HCT116 (cell line): ENCODE measurements around the gene ADGRD1. TPM values are rescaled to one million over a fixed set of nuclear protein-coding genes. Genes with fewer than 3 reads are reported as not detected.

Experiments used
- ATAC-seq: fragments of 200-7000 bp; cut with Tn5 transposase; 2 replicates; pipeline ENCODE4 v1.9.1; 2020; ENCODE audit warnings: mild to moderate bottlenecking, moderate library complexity
- BruUV-seq: library from RNA; stranded (reverse); fragments of 400-500 nt; replicated peaks from 2 replicates; lab custom pipeline; 2021; lab: Mats Ljungman, UMichigan
- CTCF ChIA-PET: fragments of 300-600 bp; sonication (Branson Sonifier 250); formaldehyde crosslinking; loops from one replicate; lab custom pipeline; 2021; ENCODE audit warnings: antibody characterized with exemption; lab: Charles Lee
- POLR2A ChIA-PET: fragments of 300-600, 350-600 bp; sonication (Branson Sonifier 250); formaldehyde crosslinking; loops from one replicate; lab custom pipeline; 2021; ENCODE audit warnings: antibody characterized with exemption; lab: Charles Lee
- RAD21 ChIA-PET, 2 experiments: fragments of 300-600 bp; sonication (Branson Sonifier 250); formaldehyde crosslinking; loops; one replicate each; lab custom pipeline; 2023; ENCODE audit warnings: low total read pairs in 2 of 2; ENCODE audit not compliant: uncharacterized antibody in 2 of 2, unreplicated experiment in 2 of 2, low non-redundant PET in 1 of 2; lab: Charles Lee
- DNase-seq: peaks from one replicate; pipeline ENCODE4 v3.0.0-alpha.2; 2010; ENCODE audit warnings: low read depth, low spot score
- H2AFZ ChIP-seq: fragments of 200-600 bp; shearing (Covaris generic), sonication (generic); 2 replicates; pipeline ENCODE4 v1.6.1; 2017; ENCODE audit warnings: low read depth, mixed run types, mixed read lengths, antibody characterized with exemption, low read length; ENCODE audit not compliant: poor library complexity, severe bottlenecking
- H3K27ac ChIP-seq: 2 replicates; pipeline ENCODE4 v1.5.1; 2012; ENCODE audit warnings: low read depth, low read length
- H3K27me3 ChIP-seq: fragments of 200-600 bp; sonication (generic); 2 replicates; pipeline ENCODE4 v1.6.1; 2016; ENCODE audit warnings: mixed run types, low read length, mixed read lengths; ENCODE audit not compliant: insufficient read depth
- H3K36me3 ChIP-seq, 2 experiments: fragments of 200-500 bp in 1 of 2; fragments of 200-600 bp in 1 of 2; sonication (Bioruptor generic) in 1 of 2; sonication (generic) in 1 of 2; 2 replicates each; pipeline versions ENCODE4 v1.5.1 to v1.6.1; 2014 to 2016; ENCODE audit warnings: low read length in 2 of 2, inconsistent platforms in 1 of 2, mixed read lengths in 1 of 2, mixed run types in 1 of 2; ENCODE audit not compliant: insufficient read depth in 2 of 2, control insufficient read depth in 1 of 2
- H3K4me1 ChIP-seq, 2 experiments: fragments of 200-600 bp in 1 of 2; sonication (generic) in 1 of 2; 2 replicates each; pipeline versions ENCODE4 v1.5.1 to v1.6.1; 2012 to 2017; ENCODE audit warnings: low read length in 2 of 2, inconsistent platforms in 1 of 2, mild to moderate bottlenecking in 1 of 2, mixed read lengths in 1 of 2, mixed run types in 1 of 2, moderate library complexity in 1 of 2; ENCODE audit not compliant: insufficient read depth in 2 of 2, control insufficient read depth in 1 of 2
- H3K4me2 ChIP-seq: fragments of 200-600 bp; sonication (generic); 2 replicates; pipeline ENCODE4 v1.6.1; 2017; ENCODE audit warnings: mixed run types, low read length, mixed read lengths
- H3K4me3 ChIP-seq, 2 experiments: fragments of 200-600 bp in 1 of 2; sonication (generic) in 1 of 2; replicated peaks in 1 of 2; 2 replicates each; pipeline ENCODE4 v1.5.1; 2011 to 2016; ENCODE audit warnings: low read length in 2 of 2, control low read depth in 1 of 2, low read depth in 1 of 2, mild to moderate bottlenecking in 1 of 2, mixed read lengths in 1 of 2, mixed run types in 1 of 2
- H3K79me2 ChIP-seq: fragments of 200-600 bp; sonication (generic); 2 replicates; pipeline ENCODE4 v1.6.1; 2017; ENCODE audit warnings: mild to moderate bottlenecking, mixed run types, low read length, moderate library complexity, mixed read lengths; ENCODE audit not compliant: insufficient read depth
- H3K9ac ChIP-seq: fragments of 200-600 bp; sonication (generic); 2 replicates; pipeline ENCODE4 v1.6.1; 2016; ENCODE audit warnings: low read length, mixed read lengths
- H3K9me2 ChIP-seq: fragments of 200-600 bp; sonication (generic), shearing (Covaris generic); 2 replicates; pipeline ENCODE4 v1.6.1; 2017; ENCODE audit warnings: mixed run types, mild to moderate bottlenecking, moderate library complexity; ENCODE audit not compliant: insufficient read depth
- H3K9me3 ChIP-seq, 2 experiments: fragments of 200-500 bp in 1 of 2; fragments of 200-600 bp in 1 of 2; sonication (Bioruptor generic) in 1 of 2; sonication (generic) in 1 of 2; 2 replicates each; pipeline ENCODE4 v1.6.1; 2014 to 2017; ENCODE audit warnings: low read length in 2 of 2, mixed read lengths in 2 of 2, inconsistent platforms in 1 of 2, low read depth in 1 of 2, mild to moderate bottlenecking in 1 of 2, mixed run types in 1 of 2, moderate library complexity in 1 of 2; ENCODE audit not compliant: control insufficient read depth in 1 of 2, insufficient read depth in 1 of 2
- H4K20me1 ChIP-seq: fragments of 200-600 bp; sonication (generic), shearing (Covaris generic); 2 replicates; pipeline ENCODE4 v1.6.1; 2017; ENCODE audit warnings: mixed run types, mild to moderate bottlenecking, moderate library complexity; ENCODE audit not compliant: insufficient read depth
- CBX3 ChIP-seq: IDR thresholded peaks from 2 replicates; pipeline ENCODE4 v1.6.1; 2012; ENCODE audit warnings: low read depth
- CEBPB ChIP-seq: IDR thresholded peaks from 2 replicates; pipeline ENCODE4 v1.6.1; 2012; ENCODE audit warnings: low read depth
- EGR1 ChIP-seq: IDR thresholded peaks from 2 replicates; pipeline ENCODE4 v1.6.1; 2012; ENCODE audit warnings: low read depth
- ELF1 ChIP-seq: IDR thresholded peaks from 2 replicates; pipeline ENCODE4 v1.6.1; 2012; ENCODE audit warnings: low read depth, borderline replicate concordance
- EZH2phosphoT487 ChIP-seq: fragments of 200-600 bp; IDR thresholded peaks from 2 replicates; pipeline ENCODE4 v1.6.1; 2018; ENCODE audit warnings: antibody characterized with exemption, borderline replicate concordance
- FOSL1 ChIP-seq: IDR thresholded peaks from 2 replicates; pipeline ENCODE4 v1.6.1; 2012; ENCODE audit warnings: low read depth
- JUND ChIP-seq: IDR thresholded peaks from 2 replicates; pipeline ENCODE4 v1.6.1; 2012
- MAX ChIP-seq: IDR thresholded peaks from 2 replicates; pipeline ENCODE4 v1.6.1; 2012
- POLR2AphosphoS5 ChIP-seq: IDR thresholded peaks from 2 replicates; pipeline ENCODE4 v1.6.1; 2011; ENCODE audit warnings: mild to moderate bottlenecking, low read depth, low read length, moderate library complexity
- RAD21 ChIP-seq: IDR thresholded peaks from 2 replicates; pipeline ENCODE4 v1.6.1; 2012; ENCODE audit warnings: low read depth, mild to moderate bottlenecking
- REST ChIP-seq: IDR thresholded peaks from 2 replicates; pipeline ENCODE4 v1.6.1; 2012; ENCODE audit warnings: low read depth
- SIN3A ChIP-seq: IDR thresholded peaks from 2 replicates; pipeline ENCODE4 v1.6.1; 2012; ENCODE audit warnings: low read depth
- SP1 ChIP-seq: IDR thresholded peaks from 2 replicates; pipeline ENCODE4 v1.6.1; 2012; ENCODE audit warnings: low read depth
- TCF7L2 ChIP-seq: IDR thresholded peaks from 2 replicates; pipeline ENCODE4 v1.7.0; 2011; ENCODE audit warnings: borderline replicate concordance, inconsistent platforms; ENCODE audit not compliant: insufficient read depth, insufficient read length; ENCODE audit errors: extremely low read depth
- YY1 ChIP-seq: IDR thresholded peaks from 2 replicates; pipeline ENCODE4 v1.6.1; 2011; ENCODE audit warnings: low read length, low read depth, moderate library complexity, mild to moderate bottlenecking; ENCODE audit not compliant: insufficient replicate concordance; ENCODE audit errors: extremely low read depth
- ZBTB33 ChIP-seq: IDR thresholded peaks from 2 replicates; pipeline ENCODE4 v1.6.1; 2011; ENCODE audit warnings: mild to moderate bottlenecking, low read length, moderate library complexity; ENCODE audit not compliant: insufficient replicate concordance; ENCODE audit errors: extremely low read depth
- ZFX ChIP-seq: fragments of 450-650 bp; IDR thresholded peaks from 2 replicates; pipeline ENCODE4 v1.6.1; 2017
- intact Hi-C: fragments of 100-400 bp; cut with micrococcal nuclease; formaldehyde crosslinking; loops from 2 replicates; pipeline ENCODE4 v1.10.0; 2022
- total RNA-seq: library from RNA; stranded (reverse); gene quantifications from one replicate; pipeline ENCODE4 v1.2.1, GENCODE V29; 2021; ENCODE audit not compliant: unreplicated experiment

Gene ADGRD1
- total RNA-seq, 1 experiment from 2014 or later, result 0.44 TPM

- no peak for TF ChIP-seq REST
- no peak for TF ChIP-seq MAX
These were observed 192.5 kb downstream of the ADGRD1 start (continued) for GRCh38 chr12:131146173-131146675.

GRCh38 chr12:131147293-131147692 is 193.6 kb downstream of the ADGRD1 start:
- Histone ChIP-seq H3K36me3 (no peaks in the 10 kb centered on the region), H3K79me2 (no peaks in the 10 kb centered on the region), H3K9me3 (no peaks in the 10 kb centered on the region), H2AFZ (no peak overlapping the region), H3K27me3 (peaks cover 23% of the 10 kb centered on the region), H3K4me2 (no peak overlapping the region), H3K9me2 (no peaks in the 10 kb centered on the region), H3K27ac (no peak overlapping the region), H3K4me3 (no peak overlapping the region), H3K9ac (no peak overlapping the region), H4K20me1 (no peaks in the 10 kb centered on the region; the same call in 1 of the 2 replicates), H3K4me1 (no peaks in the 10 kb centered on the region)
- ATAC-seq (no peak), DNase-seq (no peak)
- ChIA-PET POLR2A (no interaction called here), RAD21 (no interaction called here), CTCF (no interaction called here)
- intact Hi-C loops, result no loop called here
- BruUV-seq, result no TSS peak
- TF ChIP-seq YY1 (no peak), SP1 (no peak), ZBTB33 (no peak), FOSL1 (no peak), RAD21 (no peak), ELF1 (no peak), JUND (no peak), CEBPB (no peak), CBX3 (no peak), EGR1 (no peak), SIN3A (no peak), EZH2phosphoT487 (no peak), ZFX (no peak), TCF7L2 (no peak), POLR2AphosphoS5 (no peak), REST (no peak)
